HUES48 (cell line): ENCODE results near the gene USH2A.
A peak's percentile ranks its signal among the peaks of the same experiment; 100 is the strongest.

Source experiments
- H3K27ac ChIP-seq: one replicate; pipeline ENCODE4 v1.7.0; 2013; ENCODE audit warnings: low read depth, low read length, inconsistent platforms
- H3K27me3 ChIP-seq: 2 replicates; pipeline ENCODE4 v1.6.1; 2013; ENCODE audit warnings: mild to moderate bottlenecking, low read length; ENCODE audit not compliant: control insufficient read depth, insufficient read depth
- H3K36me3 ChIP-seq: 2 replicates; pipeline ENCODE4 v1.6.1; 2013; ENCODE audit warnings: low read length; ENCODE audit not compliant: control insufficient read depth, insufficient read depth
- H3K4me1 ChIP-seq: 2 replicates; pipeline ENCODE4 v1.6.1; 2013; ENCODE audit warnings: mild to moderate bottlenecking, low read length; ENCODE audit not compliant: control insufficient read depth, insufficient read depth
- H3K4me3 ChIP-seq: 2 replicates; pipeline ENCODE4 v1.5.1; 2013; ENCODE audit warnings: mild to moderate bottlenecking, low read depth, low read length
- H3K9ac ChIP-seq: 2 replicates; pipeline ENCODE4 v1.6.1; 2013; ENCODE audit warnings: mild to moderate bottlenecking, low read depth, low read length, moderate library complexity
- H3K9me3 ChIP-seq: 2 replicates; pipeline ENCODE4 v1.6.1; 2013; ENCODE audit warnings: low read length; ENCODE audit not compliant: control insufficient read depth, insufficient read depth

Gene USH2A

DNA sequence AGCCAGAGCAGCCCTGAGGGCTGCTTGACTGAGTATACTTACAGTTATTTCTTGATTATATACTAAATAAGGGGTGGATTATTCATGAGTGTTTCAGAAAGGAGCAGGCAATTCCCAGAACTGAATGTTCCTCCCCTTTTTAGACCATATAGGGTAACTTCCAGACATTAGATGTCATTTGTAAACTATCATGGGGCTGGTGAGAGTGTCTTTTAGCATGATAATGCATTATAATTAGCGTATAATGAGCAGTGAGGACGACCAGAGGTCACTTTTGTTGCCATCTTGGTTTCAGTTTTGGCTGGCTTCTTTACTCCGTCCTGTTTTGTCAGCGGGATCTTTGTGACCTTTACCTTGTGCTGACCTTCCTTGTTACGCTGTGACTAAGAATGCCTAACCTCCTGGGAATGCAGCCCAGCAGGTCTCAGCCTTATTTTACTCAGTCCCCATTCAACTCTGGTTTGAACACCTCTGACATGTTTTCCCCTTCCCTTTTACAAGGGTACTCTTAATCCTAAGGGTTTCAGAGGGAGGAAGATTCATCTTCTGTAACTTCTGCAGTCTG, 840.0 kb downstream of the USH2A start:
- Histone ChIP-seq H3K9ac (no peak overlapping the region), H3K9me3 (peaks cover 2% of the 10 kb centered on the region; the same call in 1 of the 2 replicates), H3K36me3 (peaks cover 73% of the 10 kb centered on the region), H3K4me3 (no peak overlapping the region), H3K27ac (peak overlapping the region; percentile 57), H3K27me3 (no peaks in the 10 kb centered on the region), H3K4me1 (peaks cover 12% of the 10 kb centered on the region; the same call in 1 of the 2 replicates)

DNA sequence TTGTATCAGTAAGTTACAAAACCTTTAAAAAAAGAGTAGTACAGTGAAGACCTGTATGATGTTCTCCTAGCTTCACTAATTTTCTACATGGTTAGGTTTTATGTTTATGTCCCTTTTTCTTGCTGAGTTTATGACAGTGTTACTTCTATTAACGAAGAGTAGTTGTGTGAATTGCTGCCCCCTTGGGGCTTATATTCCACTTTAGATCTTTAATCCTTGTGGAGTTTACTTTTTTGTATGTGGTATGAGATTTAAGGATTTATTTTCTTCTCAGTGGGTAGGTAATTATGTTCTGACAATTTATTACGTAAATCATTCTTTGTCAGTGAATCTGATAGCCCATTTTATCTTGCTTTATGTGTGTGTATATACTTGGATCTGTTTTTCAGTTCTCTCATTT, 841.4 kb downstream of the USH2A start:
- Histone ChIP-seq H3K4me1 (peaks cover 12% of the 10 kb centered on the region; the same call in 1 of the 2 replicates), H3K4me3 (no peak overlapping the region), H3K27me3 (no peaks in the 10 kb centered on the region), H3K9me3 (peaks cover 2% of the 10 kb centered on the region; the same call in 1 of the 2 replicates), H3K9ac (no peak overlapping the region), H3K27ac (no peak overlapping the region), H3K36me3 (peaks cover 77% of the 10 kb centered on the region)
